Measurements from ENCODE around the gene STAT4. TPM values are rescaled to one million over a fixed set of nuclear protein-coding genes. Genes with fewer than 3 reads are reported as not detected.

STAT4 gene
- total RNA-seq, 1 experiment from 2014 or later: 0.44 TPM

DNA sequence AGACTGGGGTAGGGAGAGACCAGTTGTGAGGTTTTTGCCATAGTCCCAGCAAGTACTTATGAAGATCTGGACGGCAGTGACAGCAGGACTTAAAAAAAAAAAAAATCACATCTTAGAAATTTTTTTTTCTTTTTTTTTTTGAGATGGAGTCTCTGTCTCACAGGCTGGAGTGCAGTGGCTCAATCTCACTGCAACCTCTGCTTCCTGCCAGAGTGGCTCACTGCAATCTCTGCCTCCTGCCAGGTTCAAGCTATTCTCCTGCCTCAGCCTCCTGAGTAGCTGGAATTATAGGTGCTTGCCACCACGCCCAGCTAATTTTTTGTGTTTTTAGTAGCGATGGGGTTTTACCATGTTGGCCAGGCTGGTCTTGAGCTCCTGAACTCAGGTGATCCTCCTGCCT lies 22.4 kb upstream of the STAT4 start (continued):
- TF ChIP-seq, protein P1, sequence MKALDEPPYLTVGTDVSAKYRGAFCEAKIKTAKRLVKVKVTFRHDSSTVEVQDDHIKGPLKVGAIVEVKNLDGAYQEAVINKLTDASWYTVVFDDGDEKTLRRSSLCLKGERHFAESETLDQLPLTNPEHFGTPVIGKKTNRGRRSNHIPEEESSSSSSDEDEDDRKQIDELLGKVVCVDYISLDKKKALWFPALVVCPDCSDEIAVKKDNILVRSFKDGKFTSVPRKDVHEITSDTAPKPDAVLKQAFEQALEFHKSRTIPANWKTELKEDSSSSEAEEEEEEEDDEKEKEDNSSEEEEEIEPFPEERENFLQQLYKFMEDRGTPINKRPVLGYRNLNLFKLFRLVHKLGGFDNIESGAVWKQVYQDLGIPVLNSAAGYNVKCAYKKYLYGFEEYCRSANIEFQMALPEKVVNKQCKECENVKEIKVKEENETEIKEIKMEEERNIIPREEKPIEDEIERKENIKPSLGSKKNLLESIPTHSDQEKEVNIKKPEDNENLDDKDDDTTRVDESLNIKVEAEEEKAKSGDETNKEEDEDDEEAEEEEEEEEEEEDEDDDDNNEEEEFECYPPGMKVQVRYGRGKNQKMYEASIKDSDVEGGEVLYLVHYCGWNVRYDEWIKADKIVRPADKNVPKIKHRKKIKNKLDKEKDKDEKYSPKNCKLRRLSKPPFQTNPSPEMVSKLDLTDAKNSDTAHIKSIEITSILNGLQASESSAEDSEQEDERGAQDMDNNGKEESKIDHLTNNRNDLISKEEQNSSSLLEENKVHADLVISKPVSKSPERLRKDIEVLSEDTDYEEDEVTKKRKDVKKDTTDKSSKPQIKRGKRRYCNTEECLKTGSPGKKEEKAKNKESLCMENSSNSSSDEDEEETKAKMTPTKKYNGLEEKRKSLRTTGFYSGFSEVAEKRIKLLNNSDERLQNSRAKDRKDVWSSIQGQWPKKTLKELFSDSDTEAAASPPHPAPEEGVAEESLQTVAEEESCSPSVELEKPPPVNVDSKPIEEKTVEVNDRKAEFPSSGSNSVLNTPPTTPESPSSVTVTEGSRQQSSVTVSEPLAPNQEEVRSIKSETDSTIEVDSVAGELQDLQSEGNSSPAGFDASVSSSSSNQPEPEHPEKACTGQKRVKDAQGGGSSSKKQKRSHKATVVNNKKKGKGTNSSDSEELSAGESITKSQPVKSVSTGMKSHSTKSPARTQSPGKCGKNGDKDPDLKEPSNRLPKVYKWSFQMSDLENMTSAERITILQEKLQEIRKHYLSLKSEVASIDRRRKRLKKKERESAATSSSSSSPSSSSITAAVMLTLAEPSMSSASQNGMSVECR (CRISPR knock-in tag; IDR thresholded peaks at IDR 0.05; ENCODE audit: borderline replicate concordance): no peak
- TF ChIP-seq PREB (CRISPR knock-in tag; IDR thresholded peaks at IDR 0.05; ENCODE audit: borderline replicate concordance) (no peak), RELA (CRISPR knock-in tag; IDR thresholded peaks at IDR 0.05; ENCODE audit: borderline replicate concordance) (no peak), ZSCAN18 (CRISPR knock-in tag; IDR thresholded peaks at IDR 0.05) (no peak), CBFB (CRISPR knock-in tag; IDR thresholded peaks at IDR 0.05; ENCODE audit: low read depth) (no peak), ZBTB21 (CRISPR knock-in tag; IDR thresholded peaks at IDR 0.05; ENCODE audit: borderline replicate concordance) (no peak), EMX1 (CRISPR knock-in tag; IDR thresholded peaks at IDR 0.05) (no peak)
- TF ChIP-seq, protein P2, sequence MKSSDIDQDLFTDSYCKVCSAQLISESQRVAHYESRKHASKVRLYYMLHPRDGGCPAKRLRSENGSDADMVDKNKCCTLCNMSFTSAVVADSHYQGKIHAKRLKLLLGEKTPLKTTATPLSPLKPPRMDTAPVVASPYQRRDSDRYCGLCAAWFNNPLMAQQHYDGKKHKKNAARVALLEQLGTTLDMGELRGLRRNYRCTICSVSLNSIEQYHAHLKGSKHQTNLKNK (CRISPR knock-in tag; IDR thresholded peaks at IDR 0.05): no peak

DNA sequence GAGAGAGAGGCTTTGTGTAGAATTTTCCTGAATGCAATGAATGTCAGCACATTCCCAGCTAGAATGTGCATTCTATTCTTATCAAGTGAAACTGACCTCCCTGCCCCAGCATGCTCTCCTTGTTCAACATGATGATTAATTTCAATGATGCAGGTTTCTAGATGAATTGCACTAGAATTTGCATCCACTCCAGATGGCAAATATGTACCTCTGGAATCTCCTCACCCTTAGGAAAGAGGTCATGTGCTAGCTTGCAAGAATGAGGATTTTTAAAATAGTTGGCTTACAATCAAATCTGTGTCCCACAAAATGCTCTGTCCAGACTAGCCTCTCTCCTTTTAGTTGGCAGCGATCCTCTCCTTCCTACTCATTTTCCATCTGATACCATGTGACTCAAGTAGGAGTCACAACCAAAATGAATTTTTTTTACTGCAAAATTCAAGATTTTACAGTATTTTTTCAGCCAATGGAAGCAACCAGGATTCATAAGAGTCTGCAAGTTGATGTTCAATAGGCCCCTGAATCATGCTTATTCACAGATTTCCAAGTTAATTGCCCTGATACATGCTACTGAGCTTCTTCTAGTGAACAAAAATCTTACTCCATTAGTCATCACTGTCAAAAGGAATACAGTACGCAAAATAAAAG lies 21.0 kb upstream of the STAT4 start:
- ATAC-seq (no peak), DNase-seq (ENCODE audit: low spot score) (no peak)
- H3K9me3 Mint-ChIP-seq: no peaks in the 10 kb centered on the region
- no peaks in the 10 kb centered on the region for H3K27me3 Mint-ChIP-seq (ENCODE audit: low read depth)
- H3K4me1 Mint-ChIP-seq: peaks cover 13% of the 10 kb centered on the region
- no peak for TF ChIP-seq ZNF512 (CRISPR knock-in tag; IDR thresholded peaks at IDR 0.05; ENCODE audit: borderline replicate concordance)
- TF ChIP-seq PREB (CRISPR knock-in tag; IDR thresholded peaks at IDR 0.05; ENCODE audit: borderline replicate concordance): no peak
- TF ChIP-seq ATF6 (CRISPR knock-in tag; IDR thresholded peaks at IDR 0.05): no peak
- TF ChIP-seq GABPB1 (CRISPR knock-in tag; IDR thresholded peaks at IDR 0.05): no peak
- no peak for TF ChIP-seq MXD4 (CRISPR knock-in tag; IDR thresholded peaks at IDR 0.05; ENCODE audit: borderline replicate concordance)
- TF ChIP-seq ZNF671 (CRISPR knock-in tag; IDR thresholded peaks at IDR 0.05): no peak
- H3K27ac Mint-ChIP-seq: no peak overlapping the region
- CTCF ChIA-PET: interaction anchor here (0.8 to 0.9 kb wide), 3 partner anchors 46 to 350 kb away, joined by 3 read pairs; no protein-coding TSS in a partner anchor
- H3K4me3 Mint-ChIP-seq: no peak overlapping the region
- no peaks in the 10 kb centered on the region for H3K36me3 Mint-ChIP-seq
- POLR2A ChIA-PET: no interaction called here
